GM10248 (cell line): ENCODE results near the gene SCAMP2.

Source experiments
- CTCF ChIA-PET: fragments of 300-600 bp; sonication (Branson Sonifier 250); formaldehyde crosslinking; extraction: SDS; loops from one replicate; lab custom pipeline; 2021; ENCODE audit warnings: antibody characterized with exemption; lab: Yijun Ruan, JAX
- POLR2A ChIA-PET: fragments of 350-650 bp; sonication (Branson Sonifier 250); formaldehyde crosslinking; extraction: SDS; loops from one replicate; lab custom pipeline; 2020; ENCODE audit warnings: antibody characterized with exemption; lab: Yijun Ruan, JAX
- DNase-seq: peaks from one replicate; pipeline ENCODE4 v3.0.0; 2012; ENCODE audit errors: extremely low spot score
- CTCF ChIP-seq: IDR thresholded peaks from 2 replicates; pipeline ENCODE4 v1.5.1; 2012; ENCODE audit warnings: mild to moderate bottlenecking, low read depth; ENCODE audit errors: extremely low read depth, missing control alignments, control extremely low read depth

Gene SCAMP2

GRCh38 chr15:74830868-74831267, 42.3 kb downstream of the SCAMP2 start:
- CTCF ChIA-PET = interaction anchor here (1.0 to 2.0 kb wide), 6 partner anchors 12 to 71 kb away, joined by 3 to 7 read pairs (median 4); partner anchors contain the start of genes LMAN1L and ULK3
- POLR2A ChIA-PET = no interaction called here
- TF ChIP-seq CTCF = no peak
- DNase-seq = no peak

GRCh38 chr15:74829991-74830390, 43.2 kb downstream of the SCAMP2 start:
- CTCF ChIA-PET = interaction anchor here (0.7 to 2.0 kb wide), 7 partner anchors 12 to 121 kb away, joined by 3 to 7 read pairs (median 3); partner anchors contain the start of genes LMAN1L and ULK3
- POLR2A ChIA-PET = interaction anchor here (0.6 kb wide), 1 partner anchor 21 kb away, joined by 3 read pairs; no protein-coding TSS in a partner anchor
- DNase-seq = no peak
- no peak for TF ChIP-seq CTCF

GRCh38 chr15:74829486-74829885, 43.7 kb downstream of the SCAMP2 start:
- DNase-seq = no peak
- TF ChIP-seq CTCF = no peak
- CTCF ChIA-PET = interaction anchor here (0.9 to 2.0 kb wide), 8 partner anchors 13 to 195 kb away, joined by 3 to 7 read pairs (median 4); partner anchors contain the start of gene ULK3
- POLR2A ChIA-PET = interaction anchor here (0.6 kb wide), 1 partner anchor 21 kb away, joined by 3 read pairs; no protein-coding TSS in a partner anchor

DNA sequence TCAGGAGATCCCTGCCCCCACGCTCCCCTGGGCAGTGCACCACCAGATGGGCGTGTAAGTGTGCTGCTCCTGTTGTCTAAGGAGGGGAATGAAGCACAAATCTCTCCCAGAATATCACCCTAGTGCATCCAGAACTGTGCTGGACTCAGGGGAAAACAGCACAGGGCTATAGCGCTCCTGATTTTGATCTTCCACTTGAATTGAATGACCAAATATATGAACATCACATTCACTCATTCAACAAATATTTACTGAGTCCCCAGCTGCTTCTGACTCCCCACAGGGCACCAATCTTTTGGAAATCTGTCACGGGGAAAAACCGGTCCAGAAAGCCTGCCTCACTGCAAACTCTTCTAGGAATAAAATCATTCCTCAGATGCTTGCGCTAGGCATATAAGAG, 44.3 kb downstream of the SCAMP2 start:
- no peak for DNase-seq
- POLR2A ChIA-PET = no interaction called here
- CTCF ChIA-PET = interaction anchor here (1.0 to 1.4 kb wide), 4 partner anchors 30 to 194 kb away, joined by 3 to 6 read pairs (median 4); no protein-coding TSS in a partner anchor
- no peak for TF ChIP-seq CTCF

- CTCF ChIA-PET = interaction anchor here (0.7 to 3.0 kb wide), 9 partner anchors 9 to 74 kb away, joined by 3 to 17 read pairs (median 5); partner anchors contain the start of gene ULK3
- TF ChIP-seq CTCF = no peak
- POLR2A ChIA-PET = no interaction called here
These were observed 45.6 kb downstream of the SCAMP2 start for GRCh38 chr15:74827614-74828013.

GRCh38 chr15:74826921-74827320, 46.2 kb downstream of the SCAMP2 start:
- ChIA-PET POLR2A (no interaction called here), CTCF (interaction anchor here (1.3 to 3.0 kb wide), 8 partner anchors 9 to 57 kb away, joined by 3 to 17 read pairs (median 5); partner anchors contain the start of gene ULK3)
- no peak for DNase-seq
- TF ChIP-seq CTCF = no peak

More at GRCh38 chr15:74827614-74828013, 45.6 kb downstream of the SCAMP2 start:
- DNase-seq = no peak
